T-helper 2 cell (primary cell): ENCODE measurements around the gene KCNQ1OT1.

Experiments
- DNase-seq, 5 experiments: peaks; one replicate each; pipeline versions ENCODE4 v3.0.0 to v3.0.0-alpha.2; 2012 to 2022

The KCNQ1OT1 gene

DNA sequence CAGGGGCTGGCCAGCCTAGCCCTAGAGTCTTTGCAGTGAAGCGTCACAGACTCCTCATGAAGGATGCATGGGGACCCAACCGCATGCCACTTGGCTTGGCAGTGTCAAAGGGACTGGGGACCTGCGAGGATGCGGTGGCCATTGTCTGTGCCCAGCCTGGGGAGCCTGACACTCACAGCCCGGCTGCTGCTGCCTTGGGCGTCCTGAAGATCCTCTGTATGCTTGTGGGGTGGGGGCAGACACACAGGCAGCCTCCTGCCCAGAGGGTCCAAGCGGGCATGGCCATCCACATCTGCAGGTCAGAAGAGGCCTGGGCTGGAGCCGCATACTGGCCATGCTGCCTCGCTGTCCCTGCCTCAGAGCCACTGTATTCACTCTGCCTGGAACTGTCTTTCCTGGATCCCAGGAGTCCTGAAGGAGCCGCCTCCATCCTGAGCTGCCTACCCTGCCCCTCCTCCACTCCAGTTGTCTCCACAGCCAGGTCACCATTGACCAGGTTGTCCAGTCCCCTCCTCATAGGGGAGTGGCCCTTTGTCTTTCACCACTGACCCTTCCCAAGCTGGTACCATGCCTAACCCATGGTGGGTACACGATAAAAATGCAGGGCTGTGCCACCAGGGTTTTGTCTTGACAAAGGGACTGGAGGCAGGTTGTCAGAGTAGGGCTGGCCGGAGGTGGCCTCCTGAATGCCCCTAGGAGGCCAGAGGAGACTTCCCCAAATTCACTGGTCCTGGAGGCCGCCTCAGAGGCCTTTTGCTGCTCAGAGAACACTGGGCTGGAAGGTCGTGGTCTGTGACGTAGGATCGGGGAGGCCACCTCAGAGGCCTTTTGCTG is 107.0 kb downstream of the KCNQ1OT1 start:
- DNase-seq, result no peak

GRCh38 chr11:2591805-2592204 is 108.0 kb downstream of the KCNQ1OT1 start:
- no peak for DNase-seq

DNA sequence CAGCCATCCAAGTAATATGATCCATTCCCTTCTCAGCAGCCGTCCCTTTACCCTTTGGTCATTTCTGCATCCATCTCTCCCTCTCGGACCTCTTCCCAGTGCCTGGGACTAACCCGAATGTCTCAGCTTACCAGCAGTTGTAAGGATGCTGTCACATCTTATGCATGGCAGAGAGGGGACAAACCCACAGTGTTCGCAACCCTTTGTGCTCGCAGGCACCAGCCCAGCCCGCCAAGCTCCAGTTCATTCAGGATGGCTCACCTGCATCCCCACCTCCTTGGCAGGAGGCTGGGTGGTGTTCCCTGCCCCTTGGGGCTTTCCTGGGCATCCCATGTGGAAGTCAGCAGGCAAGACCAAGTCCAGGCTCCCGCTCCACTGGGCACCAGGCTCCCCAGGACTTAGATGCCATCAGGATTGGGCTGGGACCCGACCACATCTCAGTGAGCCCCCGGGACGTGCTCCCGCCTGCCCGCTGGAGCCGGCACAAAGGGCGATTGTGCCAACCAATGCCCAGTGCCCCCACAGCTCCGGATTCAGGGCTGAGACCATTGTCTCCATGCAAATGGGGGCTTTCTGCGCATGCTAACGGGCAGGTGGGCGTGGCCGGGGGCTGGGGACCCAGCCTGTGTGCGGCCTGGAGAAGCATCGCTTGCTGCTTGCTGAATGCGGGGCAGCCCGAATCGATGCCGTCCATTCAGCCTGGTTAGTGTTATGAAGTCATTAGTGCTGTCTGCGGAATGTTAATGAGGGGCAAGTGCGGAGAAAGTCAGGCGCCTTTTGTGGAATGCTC is 108.6 kb downstream of the KCNQ1OT1 start:
- peak in 1 of 5 experiments; percentile 7 for DNase-seq

DNA sequence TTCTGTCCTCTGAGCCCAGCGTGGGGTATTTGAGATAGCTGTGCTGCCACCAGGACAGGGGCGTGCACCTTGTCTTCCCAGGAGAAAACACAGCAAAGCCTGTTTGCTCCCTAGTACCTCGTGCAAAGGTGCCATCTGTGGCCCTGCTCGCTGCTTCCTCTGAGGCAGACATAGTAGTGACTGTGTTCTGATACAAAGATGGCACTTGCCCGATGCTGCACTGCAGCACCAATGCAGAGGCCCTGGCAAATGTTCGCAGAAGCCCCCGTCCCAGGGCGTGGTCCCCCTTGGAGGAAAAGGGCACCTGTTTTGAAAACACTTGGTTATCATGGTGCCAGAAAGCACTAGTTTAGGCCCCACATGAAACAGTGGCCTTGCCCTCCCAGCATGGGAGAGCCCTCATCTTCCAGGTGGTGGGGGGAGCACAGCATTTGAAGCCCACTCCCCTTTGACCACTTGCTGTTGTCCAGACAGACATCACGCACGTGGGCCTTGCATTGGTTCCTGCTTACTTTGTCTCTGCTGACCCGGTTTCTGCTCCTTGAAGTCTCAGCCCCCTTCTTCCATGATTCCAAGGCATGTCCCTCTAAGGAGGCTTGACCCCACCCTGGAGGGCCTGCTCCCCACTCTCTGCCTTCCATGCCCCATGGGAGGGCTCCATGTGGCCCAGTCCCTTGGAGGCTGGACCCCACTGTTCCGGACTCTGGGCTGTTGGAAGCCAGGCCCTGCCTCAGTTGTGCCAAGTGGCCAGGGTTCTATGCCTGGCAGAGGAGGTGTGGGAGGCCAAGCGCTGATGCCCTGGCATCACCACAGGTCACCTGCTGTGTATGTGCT is 109.4 kb downstream of the KCNQ1OT1 start:
- DNase-seq, result peak in 1 of 5 experiments; percentile 6

DNA sequence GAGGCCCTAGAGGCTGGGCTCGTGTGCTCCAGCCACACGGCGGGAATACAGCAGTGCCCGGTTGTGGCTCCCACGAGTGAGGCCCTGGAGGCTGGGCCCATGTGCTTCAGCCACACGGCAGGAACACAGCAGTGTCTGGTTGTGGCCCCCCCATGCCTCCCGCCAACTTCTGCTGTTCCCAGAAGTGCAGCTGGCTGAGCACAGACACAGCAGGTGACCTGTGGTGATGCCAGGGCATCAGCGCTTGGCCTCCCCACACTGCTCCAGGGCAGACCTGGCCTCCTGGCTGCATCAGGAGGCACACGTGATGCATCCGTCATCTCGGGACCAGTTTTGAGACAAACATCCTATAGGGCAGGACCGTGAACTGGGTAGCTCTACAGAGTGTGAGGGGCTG is 110.3 kb downstream of the KCNQ1OT1 start:
- DNase-seq, result no peak

DNA sequence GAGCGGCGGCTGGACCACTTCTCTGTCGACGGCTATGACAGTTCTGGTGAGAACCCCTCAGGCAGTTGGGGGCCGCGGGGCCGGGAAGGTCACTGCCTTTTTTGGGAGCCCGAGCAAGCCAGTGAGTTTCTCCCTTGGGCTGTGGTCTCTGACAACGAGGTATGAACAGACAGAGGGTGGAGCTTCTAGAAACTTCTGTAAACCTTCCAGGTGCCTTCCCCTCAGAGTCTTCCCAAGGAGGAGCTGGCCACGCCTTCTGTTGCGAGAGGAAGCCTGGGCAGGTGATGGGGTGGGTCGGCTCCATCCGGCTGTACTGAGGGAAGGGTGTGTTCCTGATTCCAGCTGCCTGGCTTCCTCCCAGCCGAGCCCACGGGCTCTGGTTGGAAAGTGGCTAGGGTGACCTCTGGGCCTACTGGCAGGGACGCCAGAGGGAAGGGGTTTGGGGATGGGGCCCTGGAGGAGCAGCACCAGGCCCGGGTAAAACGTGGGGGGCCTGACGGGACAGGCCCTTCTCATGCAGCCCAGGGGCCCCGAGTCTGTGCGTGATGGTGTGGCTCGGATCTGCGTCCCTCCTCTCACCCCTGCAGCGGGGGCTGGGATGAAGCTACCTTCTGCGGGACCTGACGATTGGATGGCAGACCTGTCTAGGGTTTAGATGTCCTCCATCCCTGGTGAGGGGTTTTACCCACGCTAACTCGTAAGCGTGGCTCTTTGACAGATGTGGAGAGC is 110.8 kb downstream of the KCNQ1OT1 start:
- DNase-seq, result no peak

- no peak for DNase-seq
Measured at GRCh38 chr11:2587976-2588748, 111.6 kb downstream of the KCNQ1OT1 start.

DNA sequence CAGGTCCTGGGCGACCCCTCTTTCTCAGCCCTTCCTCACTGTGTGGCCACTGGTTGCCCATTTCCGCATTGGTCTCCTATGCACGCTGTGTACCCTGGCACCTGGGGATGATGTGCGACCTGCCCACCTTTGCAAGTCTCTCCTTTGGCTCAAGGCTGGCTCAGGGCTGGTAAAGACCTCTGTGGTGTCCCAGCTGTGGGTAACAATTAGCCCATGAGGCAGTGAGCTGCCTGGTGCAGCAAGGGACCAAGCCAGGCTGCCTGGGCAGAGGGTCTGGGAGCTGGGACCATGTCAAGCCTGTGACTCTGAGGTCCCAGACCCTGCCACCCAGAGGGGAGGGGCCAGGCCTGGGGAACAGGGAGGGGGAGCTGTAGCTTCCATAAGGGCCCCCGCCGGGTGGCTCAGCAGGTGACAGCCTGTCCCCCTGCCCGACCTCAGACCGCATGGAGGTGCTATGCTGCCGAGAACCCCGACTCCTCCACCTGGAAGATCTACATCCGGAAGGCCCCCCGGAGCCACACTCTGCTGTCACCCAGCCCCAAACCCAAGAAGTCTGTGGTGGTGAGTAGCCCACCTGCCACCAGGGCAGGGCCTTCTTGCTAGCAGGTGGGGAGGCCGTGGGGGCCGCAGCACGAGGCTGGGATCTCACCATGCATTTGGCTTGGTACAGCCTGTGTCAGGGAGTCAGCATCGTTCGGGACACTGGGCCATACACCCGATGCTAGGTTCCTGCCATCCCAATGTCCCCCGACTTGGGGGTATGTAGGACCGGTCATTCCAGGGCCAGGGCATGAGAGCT is 112.5 kb downstream of the KCNQ1OT1 start:
- peak in 1 of 5 experiments; percentile 8 for DNase-seq

DNA sequence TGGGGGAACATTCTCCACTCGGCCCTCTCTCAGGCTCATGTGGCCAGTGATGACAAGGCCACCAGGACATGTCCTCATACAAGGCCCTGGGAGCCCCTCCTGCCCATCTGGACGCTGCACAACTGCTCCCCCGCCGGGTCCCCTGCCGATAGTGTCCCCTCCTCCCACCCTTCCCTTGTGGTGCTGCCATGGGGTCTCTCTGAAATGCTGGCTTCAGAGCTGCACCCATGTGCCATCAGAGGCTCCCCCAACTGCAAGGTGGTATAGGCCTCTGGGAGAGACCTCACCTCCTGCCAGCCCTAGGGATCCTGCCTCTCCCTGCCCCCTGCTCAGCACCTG is 113.0 kb downstream of the KCNQ1OT1 start:
- no peak for DNase-seq

DNA sequence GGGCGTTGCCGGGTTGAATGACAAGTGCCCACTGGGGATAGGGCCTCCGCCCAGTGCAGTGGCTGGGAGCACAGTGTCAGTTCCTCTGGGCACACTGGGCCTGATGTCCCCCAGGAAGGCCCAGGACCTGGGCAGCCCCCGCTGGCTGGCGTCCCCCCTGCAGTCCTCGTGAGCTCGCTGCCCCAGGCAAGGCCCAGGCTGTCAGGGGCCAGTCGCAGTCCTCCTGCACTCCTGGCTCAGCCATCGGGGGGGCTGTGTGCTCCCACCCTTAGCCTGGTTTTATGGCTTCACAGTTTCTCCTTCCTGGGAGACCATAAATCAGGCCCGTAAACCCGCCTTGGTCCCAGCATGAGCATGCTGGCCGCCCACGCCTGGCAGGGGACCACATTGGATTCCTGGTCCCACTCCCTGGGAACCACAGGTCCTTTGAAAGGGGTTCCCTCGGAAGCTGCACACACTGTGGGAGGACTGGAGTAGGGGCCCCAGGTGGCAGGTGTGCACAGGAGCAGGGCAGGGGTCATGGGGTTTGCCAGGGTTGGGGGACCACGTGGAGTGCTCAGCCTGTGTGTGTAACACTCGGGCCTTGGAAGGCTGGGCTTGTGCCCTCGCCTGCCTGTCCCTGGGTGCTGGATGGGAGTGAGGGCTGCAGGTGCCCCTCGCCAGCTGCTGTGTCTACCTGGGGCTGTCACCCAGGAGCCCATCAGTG is 113.6 kb downstream of the KCNQ1OT1 start:
- peak in 1 of 5 experiments; percentile 7 for DNase-seq

GRCh38 chr11:2585566-2586086 is 114.2 kb downstream of the KCNQ1OT1 start:
- peak in 1 of 5 experiments; percentile 1 for DNase-seq

DNA sequence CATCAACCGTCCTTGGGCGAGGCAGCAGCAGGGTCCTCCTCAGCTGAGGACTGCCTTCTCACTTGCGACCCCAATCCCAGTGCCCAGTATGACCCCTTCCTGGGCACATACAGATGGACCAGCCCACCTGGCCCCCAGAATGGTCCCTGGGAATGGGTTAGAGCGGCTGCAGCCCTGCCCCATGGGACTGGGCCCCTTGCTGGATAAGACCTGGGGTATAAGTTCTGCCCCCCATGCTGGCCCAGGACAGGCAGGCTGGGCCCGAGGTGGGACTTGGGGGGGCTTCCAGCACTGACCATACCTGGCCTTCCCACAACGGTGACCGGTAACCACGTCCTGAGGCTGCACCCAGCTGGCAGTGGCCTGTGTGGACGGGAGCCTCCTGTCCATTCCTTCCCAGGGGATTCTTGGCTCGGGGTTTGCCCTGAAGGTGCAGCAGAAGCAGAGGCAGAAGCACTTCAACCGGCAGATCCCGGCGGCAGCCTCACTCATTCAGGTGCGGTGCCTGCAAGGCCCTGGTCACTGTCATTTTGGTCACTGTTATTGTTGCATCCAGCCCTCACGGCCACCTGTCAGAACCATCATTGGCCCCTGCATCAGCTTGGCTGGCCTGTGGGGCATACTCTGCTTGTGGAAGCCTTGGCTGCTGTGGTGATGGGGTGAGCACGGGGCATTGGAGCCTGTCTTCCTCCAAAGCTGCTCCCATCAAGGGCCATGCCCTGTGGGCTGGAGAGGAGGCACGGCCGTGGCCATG is 114.8 kb downstream of the KCNQ1OT1 start:
- DNase-seq, result peak in 1 of 5 experiments; percentile 7

DNA sequence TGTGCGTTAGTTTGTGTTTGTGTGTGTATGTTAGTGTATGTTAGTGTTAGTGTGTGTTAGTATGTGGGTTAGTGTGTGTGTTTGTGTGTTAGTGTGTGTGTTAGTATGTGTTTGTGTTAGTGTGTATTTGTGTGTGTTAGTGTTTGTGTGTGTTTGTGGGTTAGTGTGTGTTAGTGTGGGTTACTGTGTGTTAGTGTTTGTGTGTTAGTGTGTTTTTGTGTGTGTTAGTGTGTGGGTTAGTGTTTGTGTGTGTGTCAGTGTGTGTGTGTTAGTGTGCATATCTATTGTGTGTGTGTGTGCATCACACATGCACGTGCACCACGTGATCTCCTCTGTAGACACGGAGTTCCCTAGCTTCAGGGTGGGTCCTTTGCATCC is 115.4 kb downstream of the KCNQ1OT1 start:
- no peak for DNase-seq

DNA sequence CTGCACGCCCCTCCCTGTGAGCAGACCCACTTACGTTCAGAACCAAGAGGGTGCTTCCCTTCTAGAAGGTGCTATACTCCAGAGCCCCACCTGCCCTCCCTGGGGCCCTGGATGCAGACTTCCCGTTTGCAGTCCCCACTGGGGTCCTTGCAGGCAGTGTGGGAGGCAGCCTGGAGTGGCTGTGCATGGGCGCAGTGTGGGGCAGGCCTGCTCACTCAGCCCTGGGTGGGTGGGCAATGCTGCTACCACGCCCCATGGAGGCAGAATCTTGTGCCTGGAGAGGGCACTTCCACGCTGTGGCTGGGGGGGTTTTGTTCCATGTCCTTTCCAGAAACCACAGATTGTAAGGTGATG is 116.2 kb downstream of the KCNQ1OT1 start:
- peak in 1 of 5 experiments; percentile 5 for DNase-seq

DNA sequence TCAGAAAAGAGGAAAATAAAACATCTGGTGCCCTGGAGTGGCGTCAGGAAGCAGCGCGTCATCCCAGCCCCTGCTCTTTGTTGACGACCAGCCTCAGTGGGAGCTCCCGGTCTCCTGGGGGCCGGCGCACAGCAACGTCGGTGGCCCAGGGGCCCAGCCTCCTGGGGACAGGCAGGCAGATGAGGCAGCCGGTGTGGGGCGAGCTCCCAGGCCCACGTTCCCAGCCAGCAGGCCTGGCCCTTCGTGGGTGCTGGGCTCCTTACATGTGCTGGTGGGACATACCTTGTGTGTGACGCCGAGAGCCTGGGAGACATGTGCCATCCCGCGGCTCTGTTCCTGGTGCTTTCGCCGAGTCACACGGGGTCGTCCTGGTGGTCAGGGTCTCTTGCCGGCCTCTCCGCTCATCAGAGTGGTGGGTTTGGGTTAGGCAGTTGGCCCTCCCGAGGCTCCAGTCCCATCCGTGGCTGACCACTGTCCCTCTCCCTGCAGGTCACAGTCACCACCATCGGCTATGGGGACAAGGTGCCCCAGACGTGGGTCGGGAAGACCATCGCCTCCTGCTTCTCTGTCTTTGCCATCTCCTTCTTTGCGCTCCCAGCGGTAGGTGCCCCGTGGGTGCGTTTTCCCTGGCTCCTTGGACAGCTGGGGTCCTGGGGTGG is 116.7 kb downstream of the KCNQ1OT1 start:
- peak in 2 of 5 experiments; percentile 2 to 3 for DNase-seq

- DNase-seq, result peak in 1 of 5 experiments; percentile 1
Measured at GRCh38 chr11:2582351-2582945, 117.3 kb downstream of the KCNQ1OT1 start.

- peak in 1 of 5 experiments; percentile 5 for DNase-seq
Measured at GRCh38 chr11:2581931-2582350, 117.9 kb downstream of the KCNQ1OT1 start.
